HepG2 (cell line): ENCODE results near the gene CD58. TPM values are rescaled to one million over a fixed set of nuclear protein-coding genes. Genes with fewer than 3 reads are reported as not detected.

ENCODE experiments used
- AHDC1 ChIP-seq: sonication (generic); formaldehyde crosslinking; IDR thresholded peaks from 2 replicates; pipeline ENCODE4 v1.5.1; 2020; ENCODE audit warnings: mild to moderate bottlenecking, missing genetic modification reagents, borderline replicate concordance
- E2F2 ChIP-seq: sonication (generic); formaldehyde crosslinking; IDR thresholded peaks from 2 replicates; pipeline ENCODE4 v1.4.0; 2020; ENCODE audit warnings: missing genetic modification reagents, borderline replicate concordance
- GATA4 ChIP-seq: sonication (generic); IDR thresholded peaks from 2 replicates; pipeline ENCODE4 v1.6.1; 2016; ENCODE audit warnings: antibody characterized with exemption, low read depth, borderline replicate concordance
- GPN1 ChIP-seq: sonication (generic); formaldehyde crosslinking; IDR thresholded peaks from 2 replicates; pipeline ENCODE4 v1.5.1; 2020; ENCODE audit warnings: missing genetic modification reagents, borderline replicate concordance
- HNRNPUL1 ChIP-seq: fragments of 200-400 bp; formaldehyde crosslinking; IDR thresholded peaks from 2 replicates; pipeline ENCODE4 v1.6.1; 2017; ENCODE audit warnings: low read depth, mild to moderate bottlenecking, low read length, moderate library complexity
- KDM6A ChIP-seq: IDR thresholded peaks from 2 replicates; pipeline ENCODE4 v1.6.1; 2016; ENCODE audit warnings: low read depth
- PPARG ChIP-seq: conservative IDR thresholded peaks from 2 replicates; pipeline ENCODE4 v1.6.1; 2016; ENCODE audit warnings: missing biosample characterization, missing genetic modification reagents
- PRPF4 ChIP-seq: fragments of 200-400 bp; formaldehyde crosslinking; IDR thresholded peaks from 2 replicates; pipeline ENCODE4 v1.6.1; 2016; ENCODE audit warnings: low read length, low read depth; ENCODE audit not compliant: poor library complexity, severe bottlenecking
- ZNF737 ChIP-seq: sonication (generic); formaldehyde crosslinking; IDR thresholded peaks from 2 replicates; pipeline ENCODE4 v1.5.0; 2020; ENCODE audit warnings: missing genetic modification reagents, mild to moderate bottlenecking, borderline replicate concordance
- polyA plus RNA-seq, 8 experiments: library from polyadenylated mRNA; depleted of rRNA in 3 of 8; stranded (reverse) in 7 of 8; unstranded in 1 of 8; fragments of >200 nt; fragmentation: Illumina TruSeq in 4 of 8; extraction: Trizol in 4 of 8; gene quantifications; 2 replicates each; pipeline versions ENCODE4 v1.2.1 to v1.2.3, GENCODE V29; 2011 to 2016; ENCODE audit warnings: low read depth in 4 of 8, missing spikeins in 1 of 8, mixed read lengths in 1 of 8; ENCODE audit not compliant: insufficient read depth in 1 of 8
- total RNA-seq, 5 experiments: library from RNA; depleted of rRNA; stranded (reverse); fragments of >200 nt; fragmentation: Illumina TruSeq; extraction: Trizol; gene quantifications; 2 replicates each; pipeline ENCODE4 v1.2.3, GENCODE V29; 2016; ENCODE audit warnings: low read depth in 1 of 5
- TF ChIP-seq, protein P1 (sequence below): sonication (generic); formaldehyde crosslinking; IDR thresholded peaks from 2 replicates; pipeline ENCODE4 v1.4.0; 2020; ENCODE audit warnings: missing genetic modification reagents, borderline replicate concordance
- TF ChIP-seq, protein P2 (sequence below): sonication (generic); formaldehyde crosslinking; IDR thresholded peaks from 2 replicates; pipeline ENCODE4 v1.5.0; 2020; ENCODE audit warnings: missing genetic modification reagents
- TF ChIP-seq, protein P3 (sequence below): IDR thresholded peaks from 2 replicates; pipeline ENCODE4 v1.6.1; 2016

Gene CD58
- total and polyA plus RNA-seq, 2 of the 13 experiments (the other 11 are each of a cell fraction or from before 2014, with no cell fraction given): 9.4 to 13.5 TPM

DNA sequence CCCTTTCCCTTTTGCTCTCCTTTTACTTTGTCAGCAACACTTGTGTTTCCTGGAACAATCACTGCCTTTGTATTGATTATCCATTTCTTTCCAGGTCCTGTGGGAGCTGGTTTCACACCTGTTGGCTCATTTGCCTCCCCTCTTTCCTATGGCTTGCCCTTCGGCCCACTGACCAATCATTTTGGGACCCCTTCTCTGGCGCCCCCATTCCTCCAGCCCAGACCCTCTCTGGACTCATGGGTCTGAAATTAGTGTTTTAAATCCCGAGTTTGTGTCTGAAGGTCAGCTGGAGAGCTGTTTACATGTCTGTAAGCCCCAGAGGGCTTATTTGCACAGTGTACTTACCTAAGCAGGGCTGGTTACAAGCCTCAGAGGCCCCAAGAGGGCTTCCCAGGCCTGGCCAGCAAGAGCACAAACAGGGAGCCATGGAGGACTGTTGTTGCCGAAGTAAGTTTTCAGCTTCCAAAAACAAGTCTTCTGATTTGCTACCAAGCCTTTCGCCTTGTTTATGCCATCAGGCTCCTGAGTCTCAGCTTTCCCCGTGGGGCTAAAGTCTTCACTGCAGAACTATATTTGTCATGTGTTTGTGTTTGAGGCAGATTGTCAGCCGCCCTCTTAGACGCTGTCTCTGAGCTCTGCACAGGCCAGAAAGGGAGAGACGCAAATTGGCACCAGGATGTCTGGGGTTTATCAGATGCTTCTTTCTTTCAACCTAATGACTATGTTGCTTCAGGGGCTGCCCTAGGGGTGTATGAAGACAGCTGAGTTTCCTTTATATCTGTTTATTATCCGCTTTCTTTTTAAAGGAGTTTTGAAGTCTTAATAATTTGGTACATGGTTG, 104.8 kb downstream of the CD58 start (continued):
- TF ChIP-seq AHDC1 (CRISPR knock-in tag) (peak; percentile 87; the same call in 1 of the 2 replicates), PRPF4 (no peak), HNRNPUL1 (no peak), GPN1 (CRISPR knock-in tag) (no peak), KDM6A (CRISPR knock-in tag) (peak; percentile 89), E2F2 (CRISPR knock-in tag) (no peak), PPARG (CRISPR knock-in tag) (peak; percentile 64), GATA4 (0 out of 2 replicates have a peak, but pooled peaks have one; percentile 22), ZNF737 (no peak)
- TF ChIP-seq, protein P1, sequence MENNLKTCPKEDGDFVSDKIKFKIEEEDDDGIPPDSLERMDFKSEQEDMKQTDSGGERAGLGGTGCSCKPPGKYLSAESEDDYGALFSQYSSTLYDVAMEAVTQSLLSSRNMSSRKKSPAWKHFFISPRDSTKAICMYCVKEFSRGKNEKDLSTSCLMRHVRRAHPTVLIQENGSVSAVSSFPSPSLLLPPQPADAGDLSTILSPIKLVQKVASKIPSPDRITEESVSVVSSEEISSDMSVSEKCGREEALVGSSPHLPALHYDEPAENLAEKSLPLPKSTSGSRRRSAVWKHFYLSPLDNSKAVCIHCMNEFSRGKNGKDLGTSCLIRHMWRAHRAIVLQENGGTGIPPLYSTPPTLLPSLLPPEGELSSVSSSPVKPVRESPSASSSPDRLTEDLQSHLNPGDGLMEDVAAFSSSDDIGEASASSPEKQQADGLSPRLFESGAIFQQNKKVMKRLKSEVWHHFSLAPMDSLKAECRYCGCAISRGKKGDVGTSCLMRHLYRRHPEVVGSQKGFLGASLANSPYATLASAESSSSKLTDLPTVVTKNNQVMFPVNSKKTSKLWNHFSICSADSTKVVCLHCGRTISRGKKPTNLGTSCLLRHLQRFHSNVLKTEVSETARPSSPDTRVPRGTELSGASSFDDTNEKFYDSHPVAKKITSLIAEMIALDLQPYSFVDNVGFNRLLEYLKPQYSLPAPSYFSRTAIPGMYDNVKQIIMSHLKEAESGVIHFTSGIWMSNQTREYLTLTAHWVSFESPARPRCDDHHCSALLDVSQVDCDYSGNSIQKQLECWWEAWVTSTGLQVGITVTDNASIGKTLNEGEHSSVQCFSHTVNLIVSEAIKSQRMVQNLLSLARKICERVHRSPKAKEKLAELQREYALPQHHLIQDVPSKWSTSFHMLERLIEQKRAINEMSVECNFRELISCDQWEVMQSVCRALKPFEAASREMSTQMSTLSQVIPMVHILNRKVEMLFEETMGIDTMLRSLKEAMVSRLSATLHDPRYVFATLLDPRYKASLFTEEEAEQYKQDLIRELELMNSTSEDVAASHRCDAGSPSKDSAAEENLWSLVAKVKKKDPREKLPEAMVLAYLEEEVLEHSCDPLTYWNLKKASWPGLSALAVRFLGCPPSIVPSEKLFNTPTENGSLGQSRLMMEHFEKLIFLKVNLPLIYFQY (CRISPR knock-in tag): no peak
- TF ChIP-seq, protein P2, sequence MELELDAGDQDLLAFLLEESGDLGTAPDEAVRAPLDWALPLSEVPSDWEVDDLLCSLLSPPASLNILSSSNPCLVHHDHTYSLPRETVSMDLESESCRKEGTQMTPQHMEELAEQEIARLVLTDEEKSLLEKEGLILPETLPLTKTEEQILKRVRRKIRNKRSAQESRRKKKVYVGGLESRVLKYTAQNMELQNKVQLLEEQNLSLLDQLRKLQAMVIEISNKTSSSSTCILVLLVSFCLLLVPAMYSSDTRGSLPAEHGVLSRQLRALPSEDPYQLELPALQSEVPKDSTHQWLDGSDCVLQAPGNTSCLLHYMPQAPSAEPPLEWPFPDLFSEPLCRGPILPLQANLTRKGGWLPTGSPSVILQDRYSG (CRISPR knock-in tag): no peak; the same call in 1 of the 2 replicates
- TF ChIP-seq, protein P3, sequence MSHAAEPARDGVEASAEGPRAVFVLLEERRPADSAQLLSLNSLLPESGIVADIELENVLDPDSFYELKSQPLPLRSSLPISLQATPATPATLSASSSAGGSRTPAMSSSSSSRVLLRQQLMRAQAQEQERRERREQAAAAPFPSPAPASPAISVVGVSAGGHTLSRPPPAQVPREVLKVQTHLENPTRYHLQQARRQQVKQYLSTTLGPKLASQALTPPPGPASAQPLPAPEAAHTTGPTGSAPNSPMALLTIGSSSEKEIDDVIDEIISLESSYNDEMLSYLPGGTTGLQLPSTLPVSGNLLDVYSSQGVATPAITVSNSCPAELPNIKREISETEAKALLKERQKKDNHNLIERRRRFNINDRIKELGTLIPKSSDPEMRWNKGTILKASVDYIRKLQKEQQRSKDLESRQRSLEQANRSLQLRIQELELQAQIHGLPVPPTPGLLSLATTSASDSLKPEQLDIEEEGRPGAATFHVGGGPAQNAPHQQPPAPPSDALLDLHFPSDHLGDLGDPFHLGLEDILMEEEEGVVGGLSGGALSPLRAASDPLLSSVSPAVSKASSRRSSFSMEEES (CRISPR knock-in tag): peak; percentile 44; the same call in 1 of the 2 replicates
